ENCODE results near the gene CIROP. TPM values are rescaled to one million over a fixed set of nuclear protein-coding genes. Genes with fewer than 3 reads are reported as not detected.

The CIROP gene
- total and polyA plus RNA-seq, 2 donors (not counting 1 experiment from before 2014, with no cell fraction given), result 0.09 to 0.17 TPM

GRCh38 chr14:23052182-23052623 lies 52.6 kb downstream of the CIROP start:
- Histone ChIP-seq H3K36me3 (ENCODE audit: control insufficient read depth, insufficient read depth, low read length) (peaks cover 6% of the 10 kb centered on the region), H3K9me3 (ENCODE audit: control insufficient read depth, insufficient read depth, low read depth, low read length) (no peaks in the 10 kb centered on the region), H2AFZ (ENCODE audit: low read length) (no peak overlapping the region), H3K4me2 (ENCODE audit: extremely low read depth, insufficient read depth, low read length) (no peak overlapping the region), H4K20me1 (ENCODE audit: control insufficient read depth, extremely low read depth, insufficient read depth, low read length) (no peaks in the 10 kb centered on the region), H3K27ac (ENCODE audit: insufficient read depth, low read length) (no peak overlapping the region), H3K79me2 (ENCODE audit: control insufficient read depth, insufficient read depth, low read length) (no peaks in the 10 kb centered on the region), H3K9ac (ENCODE audit: insufficient read depth, low read length) (no peak overlapping the region), H3K4me3 (replicated peaks in 1 of 4; ENCODE audit: control extremely low read depth in 1 of 4, insufficient read depth in 1 of 4, low read depth in 3 of 4, low read length in 4 of 4) (no peak overlapping the region), H3K4me1 (ENCODE audit: control insufficient read depth, extremely low read depth, insufficient read depth, low read length) (peaks cover 11% of the 10 kb centered on the region), H3K27me3 (ENCODE audit: control insufficient read depth, insufficient read depth, low read length) (no peaks in the 10 kb centered on the region)
- no peak for DNase-seq (ENCODE audit: low read depth in 2 of 2)
- TF ChIP-seq EZH2 (IDR thresholded peaks at IDR 0.05; ENCODE audit: low read length, missing control alignments) (no peak), CTCF (conservative IDR thresholded peaks at IDR 0.05 in 1 of 2, IDR thresholded peaks at IDR 0.05 in 1 of 2; ENCODE audit: low read depth in 1 of 2, low read length in 2 of 2) (peak in 1 of 2 donors; percentile 20)

GRCh38 chr14:23051141-23052057 lies 53.4 kb downstream of the CIROP start:
- Histone ChIP-seq H3K36me3 (ENCODE audit: control insufficient read depth, insufficient read depth, low read length) (peaks cover 6% of the 10 kb centered on the region), H3K79me2 (ENCODE audit: control insufficient read depth, insufficient read depth, low read length) (no peaks in the 10 kb centered on the region), H3K4me2 (ENCODE audit: extremely low read depth, insufficient read depth, low read length) (no peak overlapping the region), H3K9ac (ENCODE audit: insufficient read depth, low read length) (no peak overlapping the region), H3K27ac (ENCODE audit: insufficient read depth, low read length) (no peak overlapping the region), H2AFZ (ENCODE audit: low read length) (no peak overlapping the region), H3K9me3 (ENCODE audit: control insufficient read depth, insufficient read depth, low read depth, low read length) (no peaks in the 10 kb centered on the region), H3K4me1 (ENCODE audit: control insufficient read depth, extremely low read depth, insufficient read depth, low read length) (peaks cover 4% of the 10 kb centered on the region), H3K4me3 (replicated peaks in 1 of 4; ENCODE audit: control extremely low read depth in 1 of 4, insufficient read depth in 1 of 4, low read depth in 3 of 4, low read length in 4 of 4) (no peak overlapping the region), H4K20me1 (ENCODE audit: control insufficient read depth, extremely low read depth, insufficient read depth, low read length) (no peaks in the 10 kb centered on the region), H3K27me3 (ENCODE audit: control insufficient read depth, insufficient read depth, low read length) (no peaks in the 10 kb centered on the region)
- TF ChIP-seq CTCF (conservative IDR thresholded peaks at IDR 0.05 in 1 of 2, IDR thresholded peaks at IDR 0.05 in 1 of 2; ENCODE audit: low read depth in 1 of 2, low read length in 2 of 2), result no peak
- no peak for TF ChIP-seq EZH2 (IDR thresholded peaks at IDR 0.05; ENCODE audit: low read length, missing control alignments)
- no peak for DNase-seq (ENCODE audit: low read depth in 2 of 2)

Other genes starting within 250 kb of the CIROP start
- gene LRP10, start 233.2 kb downstream of the CIROP start, total RNA-seq, result 71.9 and 95.5 TPM in 2 replicates
- 100 and 130 TPM in 2 replicates for gene LRP10, start 233.2 kb downstream of the CIROP start, polyA plus RNA-seq
- 0.17 and 0.26 TPM in 2 replicates for gene REM2, start 221.8 kb downstream of the CIROP start, total RNA-seq
- 0.02 and 0.06 TPM in 2 replicates for gene REM2, start 221.8 kb downstream of the CIROP start, polyA plus RNA-seq
- gene RBM23, start 185.8 kb downstream of the CIROP start, total RNA-seq, result 44.9 and 51.0 TPM in 2 replicates
- 85.0 and 85.3 TPM in 2 replicates for gene RBM23, start 185.8 kb downstream of the CIROP start, polyA plus RNA-seq
- 50.3 and 54.8 TPM in 2 replicates for gene PRMT5, start 175.6 kb downstream of the CIROP start, total RNA-seq
- 91.7 and 136 TPM in 2 replicates for gene PRMT5, start 175.6 kb downstream of the CIROP start, polyA plus RNA-seq
- 47.9 and 53.9 TPM in 2 replicates for gene HAUS4, start 147.9 kb downstream of the CIROP start, total RNA-seq
- gene HAUS4, start 147.9 kb downstream of the CIROP start, polyA plus RNA-seq, result 21.9 and 25.8 TPM in 2 replicates
- 57.0 and 84.9 TPM in 2 replicates for gene AJUBA, start 122.4 kb downstream of the CIROP start, total RNA-seq
- gene AJUBA, start 122.4 kb downstream of the CIROP start, polyA plus RNA-seq, result 26.1 and 41.3 TPM in 2 replicates
- 10.5 and 13.0 TPM in 2 replicates for gene C14orf93, start 94.8 kb downstream of the CIROP start, total RNA-seq
- 4.8 and 5.4 TPM in 2 replicates for gene C14orf93, start 94.8 kb downstream of the CIROP start, polyA plus RNA-seq
- 166 and 204 TPM in 2 replicates for gene PSMB5, start 70.1 kb downstream of the CIROP start, total RNA-seq
- gene PSMB5, start 70.1 kb downstream of the CIROP start, polyA plus RNA-seq, result 237 and 276 TPM in 2 replicates
- gene PSMB11, start 62.8 kb downstream of the CIROP start, total RNA-seq, result under 0.01 TPM in 1 of 2 replicates, not detected in the other
- gene PSMB11, start 62.8 kb downstream of the CIROP start, polyA plus RNA-seq, result not detected in 2 replicates
- 5.6 and 6.2 TPM in 2 replicates for gene CDH24, start 47.5 kb downstream of the CIROP start, total RNA-seq
- 5.0 and 6.5 TPM in 2 replicates for gene CDH24, start 47.5 kb downstream of the CIROP start, polyA plus RNA-seq
- gene ACIN1, start 9.9 kb downstream of the CIROP start, total RNA-seq, result 58.3 and 75.1 TPM in 2 replicates
- 94.0 and 101 TPM in 2 replicates for gene ACIN1, start 9.9 kb downstream of the CIROP start, polyA plus RNA-seq
- gene C14orf119, start 9.5 kb downstream of the CIROP start, total RNA-seq, result 55.0 and 60.4 TPM in 2 replicates
- 96.5 and 115 TPM in 2 replicates for gene C14orf119, start 9.5 kb downstream of the CIROP start, polyA plus RNA-seq
- not detected in 2 replicates for gene CEBPE, start 14.3 kb upstream of the CIROP start, total RNA-seq
- not detected in 2 replicates for gene CEBPE, start 14.3 kb upstream of the CIROP start, polyA plus RNA-seq
- 5.1 and 10.2 TPM in 2 replicates for gene SLC7A8, start 78.7 kb upstream of the CIROP start, total RNA-seq
- 1.4 and 12.6 TPM in 2 replicates for gene SLC7A8, start 78.7 kb upstream of the CIROP start, polyA plus RNA-seq
- gene RNF212B, start 132.9 kb upstream of the CIROP start, total RNA-seq, result not detected in 2 replicates
- not detected in 2 replicates for gene RNF212B, start 132.9 kb upstream of the CIROP start, polyA plus RNA-seq
- 3.3 and 4.6 TPM in 2 replicates for gene HOMEZ, start 181.1 kb upstream of the CIROP start, total RNA-seq
- gene HOMEZ, start 181.1 kb upstream of the CIROP start, polyA plus RNA-seq, result 7.9 and 9.1 TPM in 2 replicates
- gene PPP1R3E, start 197.9 kb upstream of the CIROP start, total RNA-seq, result 2.6 TPM in 2 replicates
- gene PPP1R3E, start 197.9 kb upstream of the CIROP start, polyA plus RNA-seq, result 3.3 and 6.0 TPM in 2 replicates
- gene BCL2L2, start 201.8 kb upstream of the CIROP start, total RNA-seq, result 17.2 and 25.4 TPM in 2 replicates
- 18.0 and 24.7 TPM in 2 replicates for gene BCL2L2, start 201.8 kb upstream of the CIROP start, polyA plus RNA-seq
- gene PABPN1, start 216.5 kb upstream of the CIROP start, total RNA-seq, result 59.1 and 73.2 TPM in 2 replicates
- 152 and 158 TPM in 2 replicates for gene PABPN1, start 216.5 kb upstream of the CIROP start, polyA plus RNA-seq
- 16.4 and 23.1 TPM in 2 replicates for gene SLC22A17, start 247.9 kb upstream of the CIROP start, total RNA-seq
- 3.9 and 7.9 TPM in 2 replicates for gene SLC22A17, start 247.9 kb upstream of the CIROP start, polyA plus RNA-seq

All from fibroblast of lung (primary cell).